GM19455 (cell line): Measurements from ENCODE around the gene ANKFN1.

Experiments
- ATAC-seq: cut with Tn5 transposase; IDR thresholded peaks from one replicate; pipeline ENCODE4 v1.9.1; 2021; ENCODE audit not compliant: unreplicated experiment

The ANKFN1 gene

GRCh38 chr17:56142781-56143180 is 10.5 kb upstream of the ANKFN1 start:
- ATAC-seq = no peak

- no peak for ATAC-seq
Observed at GRCh38 chr17:56144223-56144622, 9.1 kb upstream of the ANKFN1 start.

GRCh38 chr17:56146534-56146933 is 6.7 kb upstream of the ANKFN1 start:
- ATAC-seq = no peak

- no peak for ATAC-seq
Observed at GRCh38 chr17:56148333-56148732, 4.9 kb upstream of the ANKFN1 start.

GRCh38 chr17:56149266-56150036 is 3.8 kb upstream of the ANKFN1 start:
- no peak for ATAC-seq

GRCh38 chr17:56150649-56151048 is 2.6 kb upstream of the ANKFN1 start:
- ATAC-seq = no peak

- ATAC-seq = no peak
Observed at GRCh38 chr17:56157845-56158244, 4.6 kb downstream of the ANKFN1 start.

- ATAC-seq = no peak
Observed at GRCh38 chr17:56158344-56158743, 5.1 kb downstream of the ANKFN1 start.

GRCh38 chr17:56158915-56159825 is 5.9 kb downstream of the ANKFN1 start:
- ATAC-seq = no peak

GRCh38 chr17:56159826-56160380 is 6.6 kb downstream of the ANKFN1 start:
- ATAC-seq = no peak

GRCh38 chr17:56160422-56160821 is 7.1 kb downstream of the ANKFN1 start:
- ATAC-seq = no peak

GRCh38 chr17:56165072-56165641 is 11.9 kb downstream of the ANKFN1 start:
- ATAC-seq = no peak

GRCh38 chr17:56167491-56167890 is 14.2 kb downstream of the ANKFN1 start:
- ATAC-seq = no peak

GRCh38 chr17:56169621-56170020 is 16.3 kb downstream of the ANKFN1 start:
- no peak for ATAC-seq

- no peak for ATAC-seq
Observed at GRCh38 chr17:56171186-56171959, 18.1 kb downstream of the ANKFN1 start.

GRCh38 chr17:56172517-56172982 is 19.3 kb downstream of the ANKFN1 start:
- ATAC-seq = no peak

GRCh38 chr17:56173026-56173425 is 19.8 kb downstream of the ANKFN1 start:
- no peak for ATAC-seq

- ATAC-seq = no peak
Observed at GRCh38 chr17:56173958-56174835, 20.9 kb downstream of the ANKFN1 start.

GRCh38 chr17:56175299-56175955 is 22.2 kb downstream of the ANKFN1 start:
- ATAC-seq = no peak
